Urothelium cell line (cell line): ENCODE data around the gene TICAM2.
"Not testable (repeated sequence)": the region's sequence is repeated elsewhere in the genome, so short reads cannot be mapped to it uniquely, and the experiment has no call there.

Experiments
- DNase-seq: peaks from one replicate; pipeline ENCODE4 v3.0.0; 2011; ENCODE audit warnings: low spot score, mixed read lengths
- FAIRE-seq: peaks from 2 replicates; lab custom pipeline; 2011; peaks lifted over from hg19 to GRCh38; lab: Jason Lieb, UNC

Gene TICAM2

GRCh38 chr5:115601701-115602590, at the start of gene TICAM2:
Gene TICAM2 (minus strand): TSS chr5:115602479. CDS start chr5:115581256, 21,223 bp downstream.
- DNase-seq (peak; percentile 40), FAIRE-seq (no peak)

GRCh38 chr5:115649541-115649940, 47.3 kb upstream of the TICAM2 start:
- no peak for FAIRE-seq
- DNase-seq: no peak

- no peak for DNase-seq
- FAIRE-seq: no peak
These were observed 45.8 kb upstream of the TICAM2 start for GRCh38 chr5:115648056-115648455.

GRCh38 chr5:115645386-115645785, 43.1 kb upstream of the TICAM2 start:
- DNase-seq, FAIRE-seq: not testable (repeated sequence)

- DNase-seq (no peak), FAIRE-seq (no peak)
These were observed 41.8 kb upstream of the TICAM2 start for GRCh38 chr5:115644046-115644445.

GRCh38 chr5:115641948-115642347, 39.7 kb upstream of the TICAM2 start:
- FAIRE-seq (no peak), DNase-seq (no peak)

GRCh38 chr5:115640274-115640673, 38.0 kb upstream of the TICAM2 start:
- DNase-seq (no peak), FAIRE-seq (no peak)

GRCh38 chr5:115639377-115639776, 37.1 kb upstream of the TICAM2 start:
- no peak for FAIRE-seq
- no peak for DNase-seq

- DNase-seq (no peak), FAIRE-seq (no peak)
These were observed 35.2 kb upstream of the TICAM2 start for GRCh38 chr5:115637507-115637906.

GRCh38 chr5:115636008-115636407, 33.7 kb upstream of the TICAM2 start:
- FAIRE-seq: no peak
- DNase-seq: no peak

- FAIRE-seq: no peak
These were observed 32.3 kb upstream of the TICAM2 start for GRCh38 chr5:115634343-115635132.

GRCh38 chr5:115629903-115630302, 27.6 kb upstream of the TICAM2 start:
- DNase-seq: no peak
- no peak for FAIRE-seq

More at GRCh38 chr5:115634343-115635132, 32.3 kb upstream of the TICAM2 start:
- peak; percentile 87 for DNase-seq

- DNase-seq (no peak), FAIRE-seq (no peak)
These were observed 25.1 kb upstream of the TICAM2 start for GRCh38 chr5:115627295-115627865.

GRCh38 chr5:115626445-115626823, 24.2 kb upstream of the TICAM2 start:
- no peak for FAIRE-seq
- DNase-seq: peak; percentile 32

GRCh38 chr5:115625579-115626444, 23.5 kb upstream of the TICAM2 start, which contains the start of gene TMED7:
Gene TMED7 (minus strand): TSS chr5:115626036. CDS start chr5:115625792, 244 bp downstream.
- peak; percentile 89 for FAIRE-seq
- peak; percentile 98 for DNase-seq

GRCh38 chr5:115624994-115625393, 22.7 kb upstream of the TICAM2 start:
- FAIRE-seq (no peak), DNase-seq (no peak)

- no peak for DNase-seq
- FAIRE-seq: no peak
These were observed 21.4 kb upstream of the TICAM2 start for GRCh38 chr5:115623658-115624057.

GRCh38 chr5:115621365-115621900, 19.2 kb upstream of the TICAM2 start:
- FAIRE-seq (no peak), DNase-seq (no peak)

- no peak for DNase-seq
- no peak for FAIRE-seq
These were observed 14.6 kb upstream of the TICAM2 start for GRCh38 chr5:115616892-115617291.

- FAIRE-seq: no peak
- no peak for DNase-seq
These were observed 14.2 kb upstream of the TICAM2 start for GRCh38 chr5:115616472-115616871.
